Measurements from ENCODE around the gene KCNH5. TPM values are rescaled to one million over a fixed set of nuclear protein-coding genes. Genes with fewer than 3 reads are reported as not detected.

The KCNH5 gene
- total and polyA plus RNA-seq, 2 of the 13 experiments (the other 11 are each of a cell fraction or from before 2014, with no cell fraction given): not detected

- TF ChIP-seq ZSCAN30 (CRISPR knock-in tag; IDR thresholded peaks at IDR 0.05) (no peak), MEIS1 (CRISPR knock-in tag; IDR thresholded peaks at IDR 0.05; ENCODE audit: borderline replicate concordance) (0 out of 2 replicates have a peak, but pooled peaks have one; percentile 2), MEIS2 (CRISPR knock-in tag; IDR thresholded peaks at IDR 0.05) (no peak), ZNF558 (CRISPR knock-in tag; IDR thresholded peaks at IDR 0.05; ENCODE audit: borderline replicate concordance) (0 out of 2 replicates have a peak, but pooled peaks have one; percentile 45)
These were observed 352.7 kb downstream of the KCNH5 start (continued) for GRCh38 chr14:62692490-62693106.

- CTCF ChIA-PET (ENCODE audit: low intra/inter-chr PET ratio, low total read pairs): no interaction called here
- POLR2A ChIA-PET: no interaction called here
- DNase-seq (ENCODE audit: low spot score): peak; percentile 97
- ATAC-seq: peak; percentile 98
- intact Hi-C loops (cut with micrococcal nuclease; ENCODE audit: unreplicated experiment): loop anchor here (1.0 kb wide), 1 partner anchor 15 kb away; no protein-coding TSS in a partner anchor
- Histone ChIP-seq H3K9ac (ENCODE audit: insufficient read depth, low read depth, low read length) (peak overlapping the region; percentile 42), H4K20me1 (ENCODE audit: insufficient read depth, low read length) (no peaks in the 10 kb centered on the region), H3K4me1 (ENCODE audit: insufficient read depth, low read length) (peaks cover 72% of the 10 kb centered on the region), H3K4me2 (ENCODE audit: low read depth, low read length) (peak overlapping the region; percentile 80), H3K27ac (ENCODE audit: extremely low read length, insufficient read depth, low read length) (peak overlapping the region; percentile 92), H2AFZ (ENCODE audit: low read length) (peak overlapping the region; percentile 46), H3K79me2 (ENCODE audit: insufficient read depth, low read length) (no peaks in the 10 kb centered on the region), H3K9me3 (ENCODE audit: low read length) (peaks cover 6% of the 10 kb centered on the region; the same call in 1 of the 2 replicates), H3K36me3 (replicated peaks in 1 of 2; ENCODE audit: control insufficient read depth in 1 of 2, insufficient read depth in 2 of 2, low read length in 2 of 2) (no peaks in the 10 kb centered on the region), H3K4me3 (replicated peaks in 1 of 3; ENCODE audit: insufficient read depth in 1 of 3, low read depth in 2 of 3, low read length in 3 of 3) (peak overlapping the region in 2 of 3 experiments; percentile 29 to 53; a peak in 2 of 6 replicates), H3K27me3 (ENCODE audit: control insufficient read depth in 1 of 2, insufficient read depth in 2 of 2, low read length in 2 of 2) (no peaks in the 10 kb centered on the region)
- BruUV-seq (replicated peaks): TSS peak; percentile 55
- WGBS (ENCODE audit: low lambda C conversion rate): 24% methylated on average over 4 of the region's 4 CpGs
- peak; percentile 83 for FAIRE-seq
- in situ Hi-C loops (cut with HindIII; ENCODE audit: extremely low pct_ligation_motif_present, low pct_unique_long_range_greater_than_20kb): no loop called here
- TF ChIP-seq KDM2A (CRISPR knock-in tag; IDR thresholded peaks at IDR 0.05; ENCODE audit: borderline replicate concordance, low read depth) (no peak), ARHGAP35 (CRISPR knock-in tag; IDR thresholded peaks at IDR 0.05; ENCODE audit: borderline replicate concordance) (no peak), ZNF674 (CRISPR knock-in tag; IDR thresholded peaks at IDR 0.05; ENCODE audit: low read depth) (no peak), ZNF318 (CRISPR knock-in tag; IDR thresholded peaks at IDR 0.05) (no peak), SP5 (CRISPR knock-in tag; IDR thresholded peaks at IDR 0.05; ENCODE audit: borderline replicate concordance, low read depth) (peak; percentile 42; the same call in 1 of the 2 replicates), RNF2 (conservative IDR thresholded peaks at IDR 0.05; ENCODE audit: low read depth) (no peak)
- TF ChIP-seq, protein P1, sequence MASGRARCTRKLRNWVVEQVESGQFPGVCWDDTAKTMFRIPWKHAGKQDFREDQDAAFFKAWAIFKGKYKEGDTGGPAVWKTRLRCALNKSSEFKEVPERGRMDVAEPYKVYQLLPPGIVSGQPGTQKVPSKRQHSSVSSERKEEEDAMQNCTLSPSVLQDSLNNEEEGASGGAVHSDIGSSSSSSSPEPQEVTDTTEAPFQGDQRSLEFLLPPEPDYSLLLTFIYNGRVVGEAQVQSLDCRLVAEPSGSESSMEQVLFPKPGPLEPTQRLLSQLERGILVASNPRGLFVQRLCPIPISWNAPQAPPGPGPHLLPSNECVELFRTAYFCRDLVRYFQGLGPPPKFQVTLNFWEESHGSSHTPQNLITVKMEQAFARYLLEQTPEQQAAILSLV (CRISPR knock-in tag; IDR thresholded peaks at IDR 0.05; ENCODE audit: borderline replicate concordance): no peak
These were observed 353.4 kb downstream of the KCNH5 start for GRCh38 chr14:62691647-62692489.
